ENCODE measurements around the gene NUDCD3.

The NUDCD3 gene

DNA sequence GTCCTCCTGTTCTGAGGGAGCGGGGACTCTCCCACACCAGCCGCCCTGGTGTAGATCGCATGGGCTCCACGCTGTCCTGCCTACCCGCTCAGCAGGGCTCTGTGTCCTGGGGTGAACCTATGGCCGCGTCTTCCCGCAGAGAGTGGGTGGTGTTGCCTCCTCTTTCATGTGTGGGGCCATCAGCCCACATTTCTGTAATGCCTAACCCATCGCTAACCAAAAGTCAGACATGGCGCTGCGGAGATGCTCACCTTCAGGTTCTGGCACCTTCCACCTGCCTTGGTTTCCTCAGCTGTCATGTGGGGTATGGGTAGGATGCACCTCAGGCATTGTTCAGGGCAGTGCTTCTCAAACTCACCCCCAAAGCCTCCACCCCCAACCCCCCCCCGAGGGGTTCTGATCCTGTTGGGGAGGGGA is 114.5 kb downstream of the NUDCD3 start:
- Histone ChIP-seq H3K9ac (ENCODE audit: low read length in 5 of 5) (no peak overlapping the region), H3K27me3 (ENCODE audit: control insufficient read depth in 5 of 5, insufficient read depth in 4 of 5, low read length in 5 of 5) (peaks cover 0 to 12% (median 4%) of the 10 kb centered on the region in 5 donors), H3K4me1 (ENCODE audit: control insufficient read depth in 5 of 5, insufficient read depth in 5 of 5, low read length in 5 of 5) (no peaks in the 10 kb centered on the region), H3K4me3 (ENCODE audit: low read depth in 1 of 5, low read length in 5 of 5) (no peak overlapping the region), H3K36me3 (ENCODE audit: control insufficient read depth in 5 of 5, insufficient read depth in 5 of 5, low read length in 5 of 5) (peaks cover 0 to 4% (median 2%) of the 10 kb centered on the region in 5 donors), H3K27ac (ENCODE audit: low read depth, low read length) (no peak overlapping the region), H3K9me3 (ENCODE audit: control insufficient read depth in 5 of 5, low read length in 5 of 5) (no peaks in the 10 kb centered on the region)

DNA sequence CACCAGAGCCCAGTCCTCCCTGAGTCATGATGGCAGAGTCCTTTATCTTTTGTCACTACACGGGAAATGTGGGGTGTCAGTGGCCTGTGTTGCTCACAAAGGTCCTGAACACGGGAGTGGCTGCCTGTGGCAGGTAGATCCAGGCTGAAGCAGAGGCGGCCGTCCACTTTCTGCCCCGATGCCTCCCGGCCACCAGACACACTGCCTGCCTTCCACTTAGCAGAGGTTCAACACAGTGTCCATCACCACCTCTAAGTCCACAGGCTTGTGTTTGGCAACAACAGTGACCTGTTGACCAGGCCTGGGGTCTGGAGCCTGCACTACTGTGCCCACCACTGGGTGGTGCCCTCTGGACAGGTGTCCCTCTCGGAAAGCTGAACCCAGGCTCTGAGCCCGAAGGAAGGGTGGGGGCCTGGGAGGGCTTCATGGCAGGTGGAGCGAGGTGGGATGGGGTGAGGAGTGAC is 115.2 kb downstream of the NUDCD3 start:
- Histone ChIP-seq H3K9me3 (ENCODE audit: control insufficient read depth in 5 of 5, low read length in 5 of 5) (no peaks in the 10 kb centered on the region), H3K4me1 (ENCODE audit: control insufficient read depth in 5 of 5, insufficient read depth in 5 of 5, low read length in 5 of 5) (no peaks in the 10 kb centered on the region), H3K36me3 (ENCODE audit: control insufficient read depth in 5 of 5, insufficient read depth in 5 of 5, low read length in 5 of 5) (no peaks in the 10 kb centered on the region), H3K27ac (ENCODE audit: low read depth, low read length) (no peak overlapping the region), H3K9ac (ENCODE audit: low read length in 5 of 5) (no peak overlapping the region), H3K4me3 (ENCODE audit: low read depth in 1 of 5, low read length in 5 of 5) (no peak overlapping the region), H3K27me3 (ENCODE audit: control insufficient read depth in 5 of 5, insufficient read depth in 4 of 5, low read length in 5 of 5) (peaks cover 0 to 12% (median 4%) of the 10 kb centered on the region in 5 donors)

DNA sequence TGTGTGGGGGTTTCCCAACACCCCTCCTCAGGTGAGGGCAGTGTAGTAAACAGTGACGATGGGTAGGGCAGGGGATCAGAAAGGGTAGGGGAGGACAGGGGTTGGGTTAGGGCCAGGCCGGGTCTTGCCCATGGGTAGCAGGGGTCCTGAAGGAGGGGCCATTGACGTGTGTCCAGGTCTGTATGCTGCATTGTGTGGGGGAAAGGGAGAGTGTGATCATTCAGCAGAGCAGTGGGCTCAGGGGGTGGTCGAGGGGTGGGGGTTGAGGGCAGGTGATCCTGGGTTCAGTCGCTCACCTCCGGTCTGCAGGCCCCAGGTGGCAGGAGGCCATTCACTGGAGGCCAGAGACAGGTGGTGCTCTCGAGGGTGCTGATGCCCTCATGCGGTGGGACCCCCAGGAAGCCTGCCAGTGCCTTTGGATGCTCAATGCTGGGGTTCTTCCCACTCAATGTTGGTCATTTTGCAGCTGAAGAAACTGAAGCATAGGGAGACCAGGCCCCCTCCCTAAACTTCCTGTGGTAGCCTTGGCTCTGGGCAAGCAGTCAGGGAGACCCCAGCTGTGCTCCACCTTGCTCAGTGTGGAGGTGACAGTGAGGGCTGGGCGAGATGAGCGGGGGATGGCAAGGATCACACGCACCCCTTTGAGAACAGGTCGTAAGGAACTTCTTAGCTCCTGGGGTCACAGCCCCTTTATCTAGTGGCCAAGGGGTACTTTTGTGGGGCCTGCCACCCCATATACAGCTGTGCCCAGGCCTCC is 116.3 kb downstream of the NUDCD3 start:
- Histone ChIP-seq H3K4me3 (ENCODE audit: low read depth in 1 of 5, low read length in 5 of 5) (no peak overlapping the region), H3K27ac (ENCODE audit: low read depth, low read length) (no peak overlapping the region), H3K9me3 (ENCODE audit: control insufficient read depth in 5 of 5, low read length in 5 of 5) (no peaks in the 10 kb centered on the region), H3K4me1 (ENCODE audit: control insufficient read depth in 5 of 5, insufficient read depth in 5 of 5, low read length in 5 of 5) (no peaks in the 10 kb centered on the region), H3K9ac (ENCODE audit: low read length in 5 of 5) (no peak overlapping the region), H3K27me3 (ENCODE audit: control insufficient read depth in 5 of 5, insufficient read depth in 4 of 5, low read length in 5 of 5) (peaks cover 0 to 12% (median 4%) of the 10 kb centered on the region in 5 donors), H3K36me3 (ENCODE audit: control insufficient read depth in 5 of 5, insufficient read depth in 5 of 5, low read length in 5 of 5) (no peaks in the 10 kb centered on the region)

- Histone ChIP-seq H3K27ac (ENCODE audit: low read depth, low read length) (no peak overlapping the region), H3K27me3 (ENCODE audit: control insufficient read depth in 5 of 5, insufficient read depth in 4 of 5, low read length in 5 of 5) (peaks cover 0 to 12% (median 9%) of the 10 kb centered on the region in 5 donors), H3K4me1 (ENCODE audit: control insufficient read depth in 5 of 5, insufficient read depth in 5 of 5, low read length in 5 of 5) (no peaks in the 10 kb centered on the region), H3K9ac (ENCODE audit: low read length in 5 of 5) (no peak overlapping the region), H3K4me3 (ENCODE audit: low read depth in 1 of 5, low read length in 5 of 5) (no peak overlapping the region), H3K36me3 (ENCODE audit: control insufficient read depth in 5 of 5, insufficient read depth in 5 of 5, low read length in 5 of 5) (no peaks in the 10 kb centered on the region), H3K9me3 (ENCODE audit: control insufficient read depth in 5 of 5, low read length in 5 of 5) (peaks cover 0 to 5% (median 0%) of the 10 kb centered on the region in 5 donors)
These were observed 117.1 kb downstream of the NUDCD3 start for GRCh38 chr7:44373418-44373740.

- Histone ChIP-seq H3K27me3 (ENCODE audit: control insufficient read depth in 5 of 5, insufficient read depth in 4 of 5, low read length in 5 of 5) (peaks cover 0 to 14% (median 9%) of the 10 kb centered on the region in 5 donors), H3K36me3 (ENCODE audit: control insufficient read depth in 5 of 5, insufficient read depth in 5 of 5, low read length in 5 of 5) (no peaks in the 10 kb centered on the region), H3K9me3 (ENCODE audit: control insufficient read depth in 5 of 5, low read length in 5 of 5) (peaks cover 0 to 5% (median 0%) of the 10 kb centered on the region in 5 donors), H3K9ac (ENCODE audit: low read length in 5 of 5) (no peak overlapping the region), H3K4me3 (ENCODE audit: low read depth in 1 of 5, low read length in 5 of 5) (no peak overlapping the region), H3K4me1 (ENCODE audit: control insufficient read depth in 5 of 5, insufficient read depth in 5 of 5, low read length in 5 of 5) (no peaks in the 10 kb centered on the region), H3K27ac (ENCODE audit: low read depth, low read length) (no peak overlapping the region)
These were observed 117.7 kb downstream of the NUDCD3 start for GRCh38 chr7:44372560-44373417.

DNA sequence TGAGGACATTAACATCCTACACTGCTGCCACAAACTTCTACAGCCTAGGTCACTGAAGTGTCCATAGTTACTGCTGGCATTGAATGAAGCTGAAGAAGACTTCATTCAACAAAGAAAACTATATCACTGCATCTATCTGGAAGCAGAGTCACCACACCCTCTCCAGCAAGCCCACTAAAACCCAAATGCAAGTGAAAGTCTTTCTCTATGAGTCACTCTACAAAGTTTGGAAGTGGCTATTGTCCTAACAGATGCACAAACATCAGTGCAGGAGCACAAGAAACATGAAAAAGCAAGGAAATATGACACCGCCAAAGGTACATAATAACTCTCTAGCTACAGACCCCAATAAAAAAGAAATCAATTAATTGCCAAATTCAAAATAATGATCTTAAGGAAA is 121.6 kb downstream of the NUDCD3 start:
- no peak overlapping the region for H3K9ac ChIP-seq (ENCODE audit: low read length in 5 of 5)
- H3K36me3 ChIP-seq (ENCODE audit: control insufficient read depth in 5 of 5, insufficient read depth in 5 of 5, low read length in 5 of 5), result no peaks in the 10 kb centered on the region
- no peaks in the 10 kb centered on the region for H3K4me1 ChIP-seq (ENCODE audit: control insufficient read depth in 5 of 5, insufficient read depth in 5 of 5, low read length in 5 of 5)
- no peak overlapping the region for H3K27ac ChIP-seq (ENCODE audit: low read depth, low read length)
- H3K9me3 ChIP-seq (ENCODE audit: control insufficient read depth in 5 of 5, low read length in 5 of 5), result peaks cover 0 to 5% (median 0%) of the 10 kb centered on the region in 5 donors
- H3K27me3 ChIP-seq (ENCODE audit: control insufficient read depth in 5 of 5, insufficient read depth in 4 of 5, low read length in 5 of 5), result peaks cover 0 to 12% (median 4%) of the 10 kb centered on the region in 5 donors
- H3K4me3 ChIP-seq (ENCODE audit: low read depth in 1 of 5, low read length in 5 of 5), result no peak overlapping the region

- no peak overlapping the region for H3K9ac ChIP-seq (ENCODE audit: low read length in 5 of 5)
These were observed 122.0 kb downstream of the NUDCD3 start for GRCh38 chr7:44368455-44368854.

GRCh38 chr7:44367475-44368043 is 122.9 kb downstream of the NUDCD3 start:
- H3K4me1 ChIP-seq (ENCODE audit: control insufficient read depth in 5 of 5, insufficient read depth in 5 of 5, low read length in 5 of 5), result no peaks in the 10 kb centered on the region
- no peaks in the 10 kb centered on the region for H3K36me3 ChIP-seq (ENCODE audit: control insufficient read depth in 5 of 5, insufficient read depth in 5 of 5, low read length in 5 of 5)
- peaks cover 0 to 6% (median 4%) of the 10 kb centered on the region in 5 donors for H3K27me3 ChIP-seq (ENCODE audit: control insufficient read depth in 5 of 5, insufficient read depth in 4 of 5, low read length in 5 of 5)
- peaks cover 0 to 5% (median 0%) of the 10 kb centered on the region in 5 donors for H3K9me3 ChIP-seq (ENCODE audit: control insufficient read depth in 5 of 5, low read length in 5 of 5)
- no peak overlapping the region for H3K9ac ChIP-seq (ENCODE audit: low read length in 5 of 5)
- no peak overlapping the region for H3K27ac ChIP-seq (ENCODE audit: low read depth, low read length)
- no peak overlapping the region for H3K4me3 ChIP-seq (ENCODE audit: low read depth in 1 of 5, low read length in 5 of 5)

More at GRCh38 chr7:44368455-44368854, 122.0 kb downstream of the NUDCD3 start:
- Histone ChIP-seq H3K4me3 (ENCODE audit: low read depth in 1 of 5, low read length in 5 of 5) (no peak overlapping the region), H3K36me3 (ENCODE audit: control insufficient read depth in 5 of 5, insufficient read depth in 5 of 5, low read length in 5 of 5) (no peaks in the 10 kb centered on the region), H3K4me1 (ENCODE audit: control insufficient read depth in 5 of 5, insufficient read depth in 5 of 5, low read length in 5 of 5) (no peaks in the 10 kb centered on the region), H3K27me3 (ENCODE audit: control insufficient read depth in 5 of 5, insufficient read depth in 4 of 5, low read length in 5 of 5) (peaks cover 0 to 10% (median 4%) of the 10 kb centered on the region in 5 donors), H3K9me3 (ENCODE audit: control insufficient read depth in 5 of 5, low read length in 5 of 5) (peaks cover 0 to 5% (median 0%) of the 10 kb centered on the region in 5 donors), H3K27ac (ENCODE audit: low read depth, low read length) (no peak overlapping the region)

- H3K36me3 ChIP-seq (ENCODE audit: control insufficient read depth in 5 of 5, insufficient read depth in 5 of 5, low read length in 5 of 5), result no peaks in the 10 kb centered on the region
- H3K27ac ChIP-seq (ENCODE audit: low read depth, low read length), result no peak overlapping the region
- H3K4me3 ChIP-seq (ENCODE audit: low read depth in 1 of 5, low read length in 5 of 5), result no peak overlapping the region
- no peak overlapping the region for H3K9ac ChIP-seq (ENCODE audit: low read length in 5 of 5)
- peaks cover 0 to 6% (median 4%) of the 10 kb centered on the region in 5 donors for H3K27me3 ChIP-seq (ENCODE audit: control insufficient read depth in 5 of 5, insufficient read depth in 4 of 5, low read length in 5 of 5)
- H3K4me1 ChIP-seq (ENCODE audit: control insufficient read depth in 5 of 5, insufficient read depth in 5 of 5, low read length in 5 of 5), result no peaks in the 10 kb centered on the region
- H3K9me3 ChIP-seq (ENCODE audit: control insufficient read depth in 5 of 5, low read length in 5 of 5), result peaks cover 0 to 5% (median 0%) of the 10 kb centered on the region in 5 donors
These were observed 123.5 kb downstream of the NUDCD3 start for GRCh38 chr7:44366986-44367385.

Measured in subcutaneous abdominal adipose tissue (tissue), 5 donors.